H1 (cell line): ENCODE measurements around the gene GFM1. TPM values are rescaled to one million over a fixed set of nuclear protein-coding genes. Genes with fewer than 3 reads are reported as not detected.

Source experiments
- CTCF ChIA-PET: fragments of 300-600 bp; sonication (Branson Sonifier 250); formaldehyde crosslinking; loops from one replicate; lab custom pipeline; 2021; ENCODE audit not compliant: partially characterized antibody; lab: Charles Lee
- POLR2A ChIA-PET: fragments of 300-600 bp; sonication (Branson Sonifier 250); formaldehyde crosslinking; loops from one replicate; lab custom pipeline; 2021; ENCODE audit warnings: inconsistent platforms; ENCODE audit not compliant: partially characterized antibody; lab: Charles Lee
- DNase-seq, 2 experiments: peaks; one replicate each; pipeline versions ENCODE4 v3.0.0 to v3.0.0-alpha.2; 2010 to 2022; ENCODE audit warnings: low spot score in 2 of 2, low read depth in 1 of 2, mixed read lengths in 1 of 2
- FAIRE-seq: peaks from 2 replicates; lab custom pipeline; 2011; peaks lifted over from hg19 to GRCh38; lab: Jason Lieb, UNC
- H2AFZ ChIP-seq: 2 replicates; pipeline ENCODE4 v1.8.1; 2012; ENCODE audit warnings: low read length, inconsistent platforms
- H2AK5ac ChIP-seq: 2 replicates; pipeline ENCODE4 v1.6.1; 2013; ENCODE audit warnings: low read depth, low read length
- H2BK120ac ChIP-seq: replicated peaks from 2 replicates; pipeline ENCODE3; 2013; ENCODE audit warnings: low read depth, low read length, inconsistent platforms
- H2BK12ac ChIP-seq: 2 replicates; pipeline ENCODE4 v1.6.1; 2013; ENCODE audit warnings: low read depth, low read length
- H2BK15ac ChIP-seq: 2 replicates; pipeline ENCODE4 v1.6.1; 2013; ENCODE audit warnings: low read length
- H2BK20ac ChIP-seq: 2 replicates; pipeline ENCODE4 v1.6.1; 2013; ENCODE audit warnings: low read length
- H2BK5ac ChIP-seq: 2 replicates; pipeline ENCODE4 v1.6.1; 2013; ENCODE audit warnings: low read depth, low read length
- H3K14ac ChIP-seq: 2 replicates; pipeline ENCODE4 v1.6.1; 2013; ENCODE audit warnings: inconsistent platforms; ENCODE audit not compliant: insufficient read length
- H3K18ac ChIP-seq: 2 replicates; pipeline ENCODE4 v1.6.1; 2013; ENCODE audit warnings: low read length; ENCODE audit errors: extremely low read depth
- H3K23ac ChIP-seq: 2 replicates; pipeline ENCODE4 v1.6.1; 2013; ENCODE audit warnings: inconsistent platforms; ENCODE audit not compliant: insufficient read length
- H3K23me2 ChIP-seq: 2 replicates; pipeline ENCODE4 v1.6.1; 2013; ENCODE audit warnings: low read depth, low read length
- H3K27ac ChIP-seq: 2 replicates; pipeline ENCODE4 v1.6.1; 2011; ENCODE audit warnings: low read depth, low read length, inconsistent platforms
- H3K27me3 ChIP-seq, 4 experiments: replicated peaks in 1 of 4; 1 replicate in 1 of 4; 2 replicates in 3 of 4; pipeline versions ENCODE4 v1.6.1 to v1.8.1; 2011 to 2013; ENCODE audit warnings: low read length in 3 of 4, mild to moderate bottlenecking in 3 of 4, inconsistent platforms in 2 of 4, mixed read lengths in 2 of 4, moderate library complexity in 1 of 4; ENCODE audit not compliant: control insufficient read depth in 3 of 4, insufficient read depth in 3 of 4; ENCODE audit errors: extremely low read depth in 1 of 4
- H3K36me3 ChIP-seq, 4 experiments: 2 replicates each; pipeline versions ENCODE4 v1.6.1 to v1.8.1; 2011 to 2013; ENCODE audit warnings: mild to moderate bottlenecking in 4 of 4, low read length in 3 of 4, moderate library complexity in 2 of 4, control low read depth in 1 of 4, inconsistent platforms in 1 of 4; ENCODE audit not compliant: insufficient read depth in 4 of 4, control insufficient read depth in 2 of 4
- H3K4ac ChIP-seq: replicated peaks from 2 replicates; pipeline ENCODE3; 2013; ENCODE audit warnings: low read length, low read depth, mixed read lengths, inconsistent platforms; ENCODE audit not compliant: insufficient read length
- H3K4me1 ChIP-seq, 4 experiments: replicated peaks in 1 of 4; 1 replicate in 1 of 4; 2 replicates in 3 of 4; pipeline versions ENCODE4 v1.6.1 to v1.8.1; 2011 to 2013; ENCODE audit warnings: low read length in 3 of 4, inconsistent platforms in 2 of 4, mixed read lengths in 1 of 4; ENCODE audit not compliant: insufficient read depth in 4 of 4, control insufficient read depth in 3 of 4
- H3K4me2 ChIP-seq, 2 experiments: 2 replicates each; pipeline versions ENCODE4 v1.6.1 to v1.8.1; 2011 to 2013; ENCODE audit warnings: low read depth in 2 of 2, low read length in 2 of 2, control low read depth in 1 of 2, inconsistent platforms in 1 of 2, mild to moderate bottlenecking in 1 of 2; ENCODE audit not compliant: insufficient read depth in 1 of 2
- H3K4me3 ChIP-seq, 4 experiments: fragments of 200-600, 300-600 bp in 1 of 4; sonication (generic), shearing (Covaris generic), sonication (Bioruptor Twin) in 1 of 4; 2 replicates each; pipeline versions ENCODE4 v1.5.1 to v1.8.1; 2011 to 2016; ENCODE audit warnings: low read length in 4 of 4, low read depth in 3 of 4, control low read depth in 2 of 4, inconsistent platforms in 2 of 4, mild to moderate bottlenecking in 2 of 4, mixed read lengths in 1 of 4, moderate library complexity in 1 of 4; ENCODE audit not compliant: insufficient read depth in 2 of 4; ENCODE audit errors: extremely low read depth in 1 of 4
- H3K56ac ChIP-seq: replicated peaks from 2 replicates; pipeline ENCODE3; 2013; ENCODE audit warnings: low read depth, mild to moderate bottlenecking, mixed read lengths, low read length, inconsistent platforms; ENCODE audit not compliant: insufficient read length
- H3K79me1 ChIP-seq: 2 replicates; pipeline ENCODE4 v1.6.1; 2013; ENCODE audit warnings: low read depth, low read length, control low read depth
- H3K79me2 ChIP-seq, 2 experiments: 2 replicates each; pipeline versions ENCODE4 v1.6.1 to v1.8.1; 2012 to 2013; ENCODE audit warnings: low read length in 2 of 2, mild to moderate bottlenecking in 2 of 2, inconsistent platforms in 1 of 2; ENCODE audit not compliant: insufficient read depth in 2 of 2, control insufficient read depth in 1 of 2
- H3K9ac ChIP-seq, 4 experiments: replicated peaks in 1 of 4; 1 replicate in 1 of 4; 2 replicates in 3 of 4; pipeline versions ENCODE4 v1.6.1 to v1.8.1; 2011 to 2013; ENCODE audit warnings: low read depth in 3 of 4, low read length in 3 of 4, control low read depth in 2 of 4, mild to moderate bottlenecking in 2 of 4, moderate library complexity in 2 of 4, inconsistent platforms in 1 of 4; ENCODE audit errors: extremely low read depth in 1 of 4
- H3K9me3 ChIP-seq, 2 experiments: 2 replicates each; pipeline versions ENCODE4 v1.6.1 to v1.8.1; 2012 to 2013; ENCODE audit warnings: mild to moderate bottlenecking in 2 of 2, moderate library complexity in 2 of 2, control low read depth in 1 of 2, inconsistent platforms in 1 of 2, low read depth in 1 of 2, low read length in 1 of 2, mixed read lengths in 1 of 2; ENCODE audit not compliant: insufficient read depth in 2 of 2
- H4K20me1 ChIP-seq, 2 experiments: replicated peaks in 1 of 2; 2 replicates each; pipeline versions ENCODE3 to v1.8.1; 2011 to 2013; ENCODE audit warnings: inconsistent platforms in 2 of 2, low read length in 2 of 2, mild to moderate bottlenecking in 1 of 2; ENCODE audit not compliant: insufficient read depth in 2 of 2, control insufficient read depth in 1 of 2
- H4K5ac ChIP-seq: 2 replicates; pipeline ENCODE4 v1.6.1; 2013; ENCODE audit warnings: low read length, low read depth, mixed read lengths, inconsistent platforms; ENCODE audit not compliant: insufficient read length
- H4K8ac ChIP-seq: 2 replicates; pipeline ENCODE4 v1.8.0; 2013; ENCODE audit warnings: mild to moderate bottlenecking, moderate library complexity, low read length, inconsistent platforms; ENCODE audit not compliant: insufficient read depth; ENCODE audit errors: extremely low read depth
- H4K91ac ChIP-seq: replicated peaks from 2 replicates; pipeline ENCODE3; 2013; ENCODE audit warnings: low read length, mixed read lengths, inconsistent platforms; ENCODE audit not compliant: insufficient read length
- CHD2 ChIP-seq: IDR thresholded peaks from 2 replicates; pipeline ENCODE4 v1.6.1; 2012; ENCODE audit warnings: low read length, improper control_type of control experiment
- NRF1 ChIP-seq: IDR thresholded peaks from 2 replicates; pipeline ENCODE4 v1.6.1; 2011; ENCODE audit warnings: mild to moderate bottlenecking, low read depth, low read length, improper control_type of control experiment
- USF2 ChIP-seq: IDR thresholded peaks from 2 replicates; pipeline ENCODE4 v1.6.1; 2011; ENCODE audit warnings: low read length, improper control_type of control experiment
- polyA plus RNA-seq, 7 experiments: library from polyadenylated mRNA; depleted of rRNA in 3 of 7; stranded (reverse) in 5 of 7; unstranded in 2 of 7; fragments of >200 nt in 5 of 7; fragments of 200-250 nt in 2 of 7; gene quantifications; 1 replicate in 5 of 7; 2 replicates in 1 of 7; 4 replicates in 1 of 7; pipeline versions ENCODE4 v1.2.1 to v1.2.3, GENCODE V29; 2011 to 2013; ENCODE audit warnings: missing spikeins in 2 of 7, mixed read lengths in 2 of 7
- total RNA-seq: library from RNA; stranded (reverse); fragmentation: NEBNext Ultra II Directional; extraction: Animal tissue kit (Norgen Biotek cat#: 25700); gene quantifications from 2 replicates; pipeline ENCODE4 v1.2.1, GENCODE V29; 2021

Gene GFM1
- total and polyA plus RNA-seq, 2 of the 8 experiments (the other 6 are each of a cell fraction or from before 2014, with no cell fraction given), result 10.9 to 45.3 TPM

- Histone ChIP-seq H3K9me3 (no peaks in the 10 kb centered on the region), H3K4me1 (no peaks in the 10 kb centered on the region), H3K79me2 (no peaks in the 10 kb centered on the region), H4K91ac (no peak overlapping the region), H2AK5ac (no peak overlapping the region), H3K79me1 (no peaks in the 10 kb centered on the region), H2BK5ac (no peak overlapping the region), H4K8ac (no peak overlapping the region), H3K4ac (no peak overlapping the region), H3K9ac (no peak overlapping the region), H3K18ac (no peak overlapping the region), H3K23me2 (no peaks in the 10 kb centered on the region), H3K36me3 (no peaks in the 10 kb centered on the region; a peak in 1 of 8 replicates), H2BK15ac (no peak overlapping the region), H3K4me3 (no peak overlapping the region), H4K5ac (no peak overlapping the region), H4K20me1 (peaks cover 0 to 2% of the 10 kb centered on the region in 2 experiments), H3K27me3 (peaks cover 0 to under 1% (median 0%) of the 10 kb centered on the region in 4 experiments; a peak in 1 of 7 replicates), H2BK12ac (no peak overlapping the region), H2AFZ (no peak overlapping the region), H3K56ac (no peak overlapping the region), H3K14ac (no peak overlapping the region), H3K27ac (no peak overlapping the region), H3K4me2 (no peak overlapping the region), H2BK20ac (no peak overlapping the region), H3K23ac (no peak overlapping the region), H2BK120ac (no peak overlapping the region)
- POLR2A ChIA-PET, result no interaction called here
- FAIRE-seq (no peak), DNase-seq (no peak)
- no peak for TF ChIP-seq NRF1
- TF ChIP-seq CHD2, result no peak
- TF ChIP-seq USF2, result no peak
- CTCF ChIA-PET, result interaction anchor here (1.3 to 1.4 kb wide), 2 partner anchors 13 to 56 kb away, joined by 3 to 6 read pairs; partner anchors contain the start of gene GFM1
Observed at GRCh38 chr3:158700559-158700958, 56.2 kb downstream of the GFM1 start.
